H9 (cell line): Measurements from ENCODE around the gene PLBD1. TPM values are rescaled to one million over a fixed set of nuclear protein-coding genes. Genes with fewer than 3 reads are reported as not detected.

ENCODE experiments used
- DNase-seq: peaks from one replicate; pipeline ENCODE4 v3.0.0-alpha.2; 2017
- H2AFZ ChIP-seq: one replicate; pipeline ENCODE4 v1.6.1; 2013; ENCODE audit warnings: mild to moderate bottlenecking, low read length, control low read depth, moderate library complexity
- H2AK5ac ChIP-seq: 2 replicates; pipeline ENCODE4 v1.6.1; 2013; ENCODE audit warnings: low read length, control low read depth, mixed read lengths; ENCODE audit not compliant: insufficient read length
- H2BK120ac ChIP-seq: one replicate; pipeline ENCODE4 v1.6.1; 2013; ENCODE audit warnings: low read depth, mild to moderate bottlenecking, low read length, control low read depth, inconsistent platforms; ENCODE audit not compliant: poor library complexity, severe bottlenecking
- H2BK12ac ChIP-seq: 2 replicates; pipeline ENCODE4 v1.6.1; 2013; ENCODE audit warnings: low read length, control low read depth, mixed read lengths, low read depth; ENCODE audit not compliant: insufficient read length
- H2BK15ac ChIP-seq: 2 replicates; pipeline ENCODE4 v1.6.1; 2013; ENCODE audit warnings: low read depth, low read length, control low read depth
- H2BK20ac ChIP-seq: one replicate; pipeline ENCODE4 v1.6.1; 2013; ENCODE audit warnings: low read depth, mild to moderate bottlenecking, low read length, control low read depth, inconsistent platforms; ENCODE audit not compliant: poor library complexity, severe bottlenecking
- H2BK5ac ChIP-seq: 2 replicates; pipeline ENCODE4 v1.6.1; 2013; ENCODE audit warnings: low read length, control low read depth, mixed read lengths; ENCODE audit not compliant: insufficient read length
- H3K14ac ChIP-seq: 2 replicates; pipeline ENCODE4 v1.6.1; 2013; ENCODE audit warnings: low read length, control low read depth; ENCODE audit not compliant: insufficient read depth
- H3K18ac ChIP-seq: 2 replicates; pipeline ENCODE4 v1.6.1; 2013; ENCODE audit warnings: low read depth, mild to moderate bottlenecking, mixed read lengths, low read length, control low read depth; ENCODE audit not compliant: insufficient read length
- H3K23ac ChIP-seq: 2 replicates; pipeline ENCODE4 v1.6.1; 2013; ENCODE audit warnings: low read length, control low read depth, mixed read lengths, low read depth; ENCODE audit not compliant: insufficient read length
- H3K23me2 ChIP-seq: 2 replicates; pipeline ENCODE4 v1.6.1; 2013; ENCODE audit warnings: low read depth, mild to moderate bottlenecking, mixed read lengths, low read length, control low read depth; ENCODE audit not compliant: insufficient read length, poor library complexity, severe bottlenecking
- H3K27ac ChIP-seq: 2 replicates; pipeline ENCODE4 v1.5.1; 2013; ENCODE audit warnings: low read length, control low read depth, mixed read lengths, low read depth; ENCODE audit not compliant: insufficient read length
- H3K27me3 ChIP-seq: 2 replicates; pipeline ENCODE4 v1.6.1; 2013; ENCODE audit warnings: low read length, control low read depth, inconsistent platforms; ENCODE audit not compliant: insufficient read depth
- H3K4ac ChIP-seq: 2 replicates; pipeline ENCODE4 v1.6.1; 2013; ENCODE audit warnings: low read depth, mild to moderate bottlenecking, control low read depth, inconsistent platforms, low read length, moderate library complexity
- H3K4me1 ChIP-seq: 2 replicates; pipeline ENCODE4 v1.6.1; 2013; ENCODE audit warnings: low read length, control low read depth, inconsistent platforms; ENCODE audit not compliant: insufficient read depth
- H3K4me2 ChIP-seq: 2 replicates; pipeline ENCODE4 v1.6.1; 2013; ENCODE audit warnings: low read length, control low read depth, mixed read lengths; ENCODE audit not compliant: insufficient read length, insufficient read depth
- H3K56ac ChIP-seq: 2 replicates; pipeline ENCODE4 v1.6.1; 2013; ENCODE audit warnings: low read depth, mild to moderate bottlenecking, mixed read lengths, low read length, control low read depth; ENCODE audit not compliant: insufficient read length
- H3K79me1 ChIP-seq: 2 replicates; pipeline ENCODE4 v1.6.1; 2013; ENCODE audit warnings: low read depth, mild to moderate bottlenecking, moderate library complexity, low read length, control low read depth, inconsistent platforms; ENCODE audit not compliant: insufficient read depth, poor library complexity, severe bottlenecking
- H3K79me2 ChIP-seq: 2 replicates; pipeline ENCODE4 v1.6.1; 2013; ENCODE audit warnings: low read length, control low read depth, inconsistent platforms; ENCODE audit not compliant: insufficient read depth
- H3K9ac ChIP-seq: 2 replicates; pipeline ENCODE4 v1.6.1; 2013; ENCODE audit warnings: low read length, control low read depth, mixed read lengths; ENCODE audit not compliant: insufficient read length; ENCODE audit errors: extremely low read depth
- H3K9me3 ChIP-seq: one replicate; pipeline ENCODE4 v1.6.1; 2013; ENCODE audit warnings: low read depth, low read length, inconsistent platforms; ENCODE audit not compliant: control insufficient read depth
- H3T11ph ChIP-seq: one replicate; pipeline ENCODE4 v1.6.1; 2013; ENCODE audit warnings: mild to moderate bottlenecking, low read length, control low read depth, inconsistent platforms
- H4K20me1 ChIP-seq: one replicate; pipeline ENCODE4 v1.6.1; 2013; ENCODE audit not compliant: control insufficient read depth, insufficient read length, insufficient read depth
- H4K5ac ChIP-seq: 2 replicates; pipeline ENCODE4 v1.6.1; 2013; ENCODE audit warnings: low read depth, mild to moderate bottlenecking, mixed read lengths, low read length, control low read depth; ENCODE audit not compliant: insufficient read length
- H4K8ac ChIP-seq: replicated peaks from 2 replicates; pipeline ENCODE4 v1.6.1; 2013; ENCODE audit warnings: low read length, control low read depth, mixed read lengths, low read depth; ENCODE audit not compliant: insufficient read length
- H4K91ac ChIP-seq: 2 replicates; pipeline ENCODE4 v1.6.1; 2013; ENCODE audit warnings: low read depth, mild to moderate bottlenecking, moderate library complexity, mixed read lengths, low read length, control low read depth; ENCODE audit not compliant: insufficient read length
- H3K27ac Mint-ChIP-seq, 3 experiments: 2 replicates in 2 of 3; 3 replicates in 1 of 3; pipeline ENCODE4 v1.8.0; 2020 to 2021; ENCODE audit warnings: mixed read lengths in 3 of 3, mild to moderate bottlenecking in 1 of 3, moderate library complexity in 1 of 3
- H3K27me3 Mint-ChIP-seq: 2 replicates; pipeline ENCODE4 v1.8.0; 2021; ENCODE audit warnings: low read depth, mild to moderate bottlenecking, moderate library complexity, mixed read lengths
- H3K36me3 Mint-ChIP-seq, 3 experiments: 2 replicates in 2 of 3; 3 replicates in 1 of 3; pipeline ENCODE4 v1.8.0; 2020 to 2021; ENCODE audit warnings: low read depth in 3 of 3, mixed read lengths in 3 of 3; ENCODE audit not compliant: insufficient read depth in 1 of 3
- H3K4me1 Mint-ChIP-seq, 2 experiments: 2 replicates each; pipeline ENCODE4 v1.8.0; 2020; ENCODE audit warnings: mixed read lengths in 2 of 2
- H3K4me3 Mint-ChIP-seq, 2 experiments: 2 replicates in 1 of 2; 3 replicates in 1 of 2; pipeline ENCODE4 v1.8.0; 2020 to 2021; ENCODE audit warnings: mild to moderate bottlenecking in 2 of 2, mixed read lengths in 2 of 2, moderate library complexity in 1 of 2
- H3K9me3 Mint-ChIP-seq, 2 experiments: 2 replicates in 1 of 2; 3 replicates in 1 of 2; pipeline ENCODE4 v1.8.0; 2020; ENCODE audit warnings: mild to moderate bottlenecking in 2 of 2, mixed read lengths in 2 of 2, moderate library complexity in 1 of 2
- WGBS: extraction: QIAGEN DNeasy Blood & Tissue Kit; methylation state at CpG from one replicate; pipeline ENCODE4 v1.1.7; 2013; ENCODE audit warnings: missing lambda C conversion rate, low lambda C conversion rate, mixed read lengths; ENCODE audit not compliant: insufficient read length; ENCODE audit errors: extremely low coverage; 5-methylcytosine and 5-hydroxymethylcytosine counted together
- total RNA-seq: library from RNA; stranded (reverse); gene quantifications from 2 replicates; pipeline ENCODE4 v1.2.1, GENCODE V29; 2021
- TF ChIP-seq, protein P1 (sequence below): fragments of 200-600 bp; sonication (generic); conservative IDR thresholded peaks from 3 replicates; pipeline ENCODE4 v1.8.0; 2021; ENCODE audit warnings: antibody characterized with exemption, mild to moderate bottlenecking

The PLBD1 gene
- total RNA-seq, 1 experiment from 2014 or later, result 15.5 TPM

DNA sequence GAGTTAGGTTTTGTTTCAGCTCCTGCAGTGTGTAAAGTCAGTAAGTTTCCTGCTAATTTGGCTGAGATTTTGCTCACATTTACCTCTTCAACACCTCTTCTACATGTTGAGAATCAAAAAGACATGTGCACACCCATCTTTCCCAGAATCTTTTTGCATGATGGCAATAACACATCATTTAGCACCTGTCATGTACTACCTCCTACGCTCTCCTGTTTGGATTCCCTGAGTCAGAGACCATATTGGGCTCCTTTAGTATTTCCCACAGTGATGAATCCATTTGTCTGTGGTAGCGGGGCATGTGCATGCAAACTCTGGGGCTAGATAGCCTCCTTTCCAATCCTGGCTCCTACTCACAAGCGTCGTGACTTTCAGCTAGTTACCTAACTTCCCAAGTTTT, 20.1 kb downstream of the PLBD1 start:
- Mint-ChIP-seq H3K27ac (no peak overlapping the region), H3K36me3 (no peaks in the 10 kb centered on the region; a peak in 1 of 7 replicates), H3K4me1 (no peaks in the 10 kb centered on the region), H3K9me3 (no peaks in the 10 kb centered on the region), H3K4me3 (no peak overlapping the region), H3K27me3 (no peaks in the 10 kb centered on the region)
- DNase-seq, result no peak
- H3K14ac ChIP-seq, result no peak overlapping the region
- H3K4ac ChIP-seq, result no peak overlapping the region
- WGBS, result no CpG with 5 or more reads among the region's 4 CpGs
- H4K20me1 ChIP-seq, result no peaks in the 10 kb centered on the region
- H3K27me3 ChIP-seq, result no peaks in the 10 kb centered on the region
- no peaks in the 10 kb centered on the region for H3K9me3 ChIP-seq
- H3K79me2 ChIP-seq, result no peaks in the 10 kb centered on the region
- no peaks in the 10 kb centered on the region for H3K79me1 ChIP-seq
- H3K9ac ChIP-seq, result no peak overlapping the region
- H3K27ac ChIP-seq, result no peak overlapping the region
- no peak overlapping the region for H3K23ac ChIP-seq
- H3K23me2 ChIP-seq, result no peaks in the 10 kb centered on the region
- H3K4me2 ChIP-seq, result no peak overlapping the region
- H2BK120ac ChIP-seq, result no peak overlapping the region
- TF ChIP-seq, protein P1, sequence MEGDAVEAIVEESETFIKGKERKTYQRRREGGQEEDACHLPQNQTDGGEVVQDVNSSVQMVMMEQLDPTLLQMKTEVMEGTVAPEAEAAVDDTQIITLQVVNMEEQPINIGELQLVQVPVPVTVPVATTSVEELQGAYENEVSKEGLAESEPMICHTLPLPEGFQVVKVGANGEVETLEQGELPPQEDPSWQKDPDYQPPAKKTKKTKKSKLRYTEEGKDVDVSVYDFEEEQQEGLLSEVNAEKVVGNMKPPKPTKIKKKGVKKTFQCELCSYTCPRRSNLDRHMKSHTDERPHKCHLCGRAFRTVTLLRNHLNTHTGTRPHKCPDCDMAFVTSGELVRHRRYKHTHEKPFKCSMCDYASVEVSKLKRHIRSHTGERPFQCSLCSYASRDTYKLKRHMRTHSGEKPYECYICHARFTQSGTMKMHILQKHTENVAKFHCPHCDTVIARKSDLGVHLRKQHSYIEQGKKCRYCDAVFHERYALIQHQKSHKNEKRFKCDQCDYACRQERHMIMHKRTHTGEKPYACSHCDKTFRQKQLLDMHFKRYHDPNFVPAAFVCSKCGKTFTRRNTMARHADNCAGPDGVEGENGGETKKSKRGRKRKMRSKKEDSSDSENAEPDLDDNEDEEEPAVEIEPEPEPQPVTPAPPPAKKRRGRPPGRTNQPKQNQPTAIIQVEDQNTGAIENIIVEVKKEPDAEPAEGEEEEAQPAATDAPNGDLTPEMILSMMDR, result no peak
- H2AK5ac ChIP-seq, result no peak overlapping the region
- H2BK12ac ChIP-seq, result no peak overlapping the region
- no peak overlapping the region for H2AFZ ChIP-seq
- H2BK5ac ChIP-seq, result no peak overlapping the region
- H4K5ac ChIP-seq, result no peak overlapping the region
- no peak overlapping the region for H3T11ph ChIP-seq
- H3K4me1 ChIP-seq, result no peaks in the 10 kb centered on the region
- H3K56ac ChIP-seq, result no peak overlapping the region
- no peak overlapping the region for H4K8ac ChIP-seq
- no peak overlapping the region for H2BK20ac ChIP-seq
- H2BK15ac ChIP-seq, result no peak overlapping the region
- H3K18ac ChIP-seq, result no peak overlapping the region
- H4K91ac ChIP-seq, result no peak overlapping the region
